ENCODE results near the gene TXK.

GRCh38 chr4:48078425-48078824 lies 55.6 kb downstream of the TXK start:
- no peak for TF ChIP-seq CTCF (IDR thresholded peaks at IDR 0.05; ENCODE audit: insufficient read depth, low read length)
- no peak for TF ChIP-seq POLR2AphosphoS5 (IDR thresholded peaks at IDR 0.05; ENCODE audit: low read depth)
- no peak for TF ChIP-seq REST (IDR thresholded peaks at IDR 0.05; ENCODE audit: insufficient replicate concordance, low read depth)
